KOPT-K1 (cell line): Measurements from ENCODE around the gene ZNF787.

Experiments used
- H3K27ac ChIP-seq: fragments of 200-600 bp; sonication (generic); 2 replicates; pipeline ENCODE4 v1.5.1; 2016; ENCODE audit warnings: antibody characterized with exemption, mild to moderate bottlenecking, low read depth, low read length; ENCODE audit not compliant: poor library complexity, severe bottlenecking
- H3K36me3 ChIP-seq: fragments of 200-600 bp; sonication (generic); 2 replicates; pipeline ENCODE4 v1.5.1; 2017; ENCODE audit warnings: antibody characterized with exemption, mild to moderate bottlenecking, low read length, moderate library complexity; ENCODE audit not compliant: insufficient read depth
- H3K9me3 ChIP-seq: fragments of 200-600 bp; sonication (generic); 2 replicates; pipeline ENCODE4 v1.5.1; 2017; ENCODE audit warnings: antibody characterized with exemption, low read length, mild to moderate bottlenecking; ENCODE audit not compliant: insufficient read depth, poor library complexity, severe bottlenecking

Gene ZNF787

DNA sequence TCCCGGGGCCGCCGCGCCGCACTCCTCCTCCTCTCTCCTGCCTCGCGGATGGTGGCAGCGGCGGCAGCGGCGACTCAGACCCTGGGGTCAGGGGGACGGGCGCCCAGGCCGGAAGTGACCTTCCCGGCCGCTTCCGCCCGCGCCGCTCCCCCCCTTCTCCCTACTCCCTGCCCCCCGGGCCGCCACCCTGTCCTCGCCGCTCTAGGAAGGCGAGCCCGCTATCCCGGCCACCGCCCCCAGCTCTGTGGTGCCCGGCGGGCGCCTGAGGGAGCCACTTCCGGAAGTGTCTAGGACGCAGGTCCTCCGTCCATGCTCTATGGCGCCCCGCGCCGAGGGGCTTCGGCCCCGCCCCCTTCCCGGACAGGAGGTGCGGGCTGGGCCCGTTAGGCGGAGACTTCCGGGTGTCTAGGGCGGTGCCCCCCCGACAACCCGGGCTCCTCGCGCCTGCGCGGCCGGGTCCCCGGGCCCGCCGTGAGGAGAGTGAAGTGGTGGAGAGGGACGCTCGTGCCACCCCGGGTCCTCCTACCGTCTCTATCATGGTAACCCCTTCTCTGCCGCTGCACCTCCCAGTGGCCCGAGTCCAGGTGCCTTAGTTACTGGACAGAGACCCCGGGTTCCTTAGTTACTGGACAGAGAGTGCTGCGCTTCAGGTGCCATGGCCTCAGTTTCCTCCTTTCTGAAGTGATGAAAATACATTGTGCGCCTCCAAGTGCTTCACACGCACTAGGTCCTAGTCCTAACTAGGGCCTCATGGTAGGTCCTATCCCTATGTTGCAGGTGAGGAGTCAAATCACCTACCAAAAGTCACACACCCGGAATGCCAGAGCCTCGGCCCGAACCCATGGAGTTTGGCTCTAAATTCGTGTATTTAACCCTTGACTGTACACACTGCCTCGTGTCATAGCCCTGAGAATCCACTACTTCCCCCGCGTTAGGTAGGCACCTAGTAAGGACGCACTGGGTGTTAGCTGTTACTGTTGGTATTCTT lies at the start of gene ZNF787:
ZNF787 (minus strand) TSS at position 116 of the 988 bp plus-strand sequence. CDS start 18,078 bp downstream, outside the sequence.
- H3K36me3 ChIP-seq = no peaks in the 10 kb centered on the region; the same call in 1 of the 2 replicates
- peak within 1 kb of the TSS; percentile 95 for H3K27ac ChIP-seq
- H3K9me3 ChIP-seq = no peaks in the 10 kb centered on the region

DNA sequence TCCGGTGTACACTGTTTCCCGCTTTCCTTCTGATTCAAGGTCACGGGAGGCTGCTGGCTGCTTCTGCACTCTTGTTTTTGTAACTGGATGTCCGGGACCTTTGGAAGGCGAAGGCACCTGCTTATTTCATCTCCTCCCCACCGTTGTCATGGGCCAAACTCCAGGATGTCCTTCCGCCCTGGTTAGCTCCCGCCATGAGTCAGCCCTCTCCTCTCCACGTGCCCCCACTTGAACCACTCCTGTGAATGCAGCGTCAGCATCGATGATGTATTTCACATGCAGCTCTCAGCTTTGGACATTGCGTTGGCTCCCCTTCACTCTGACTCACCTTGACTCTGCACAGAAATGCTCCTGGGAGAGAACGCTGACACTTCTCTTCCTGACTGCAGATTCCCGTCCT lies 49.2 kb upstream of the ZNF787 start:
- H3K36me3 ChIP-seq = no peaks in the 10 kb centered on the region
- H3K27ac ChIP-seq = no peak overlapping the region
- H3K9me3 ChIP-seq = no peaks in the 10 kb centered on the region

DNA sequence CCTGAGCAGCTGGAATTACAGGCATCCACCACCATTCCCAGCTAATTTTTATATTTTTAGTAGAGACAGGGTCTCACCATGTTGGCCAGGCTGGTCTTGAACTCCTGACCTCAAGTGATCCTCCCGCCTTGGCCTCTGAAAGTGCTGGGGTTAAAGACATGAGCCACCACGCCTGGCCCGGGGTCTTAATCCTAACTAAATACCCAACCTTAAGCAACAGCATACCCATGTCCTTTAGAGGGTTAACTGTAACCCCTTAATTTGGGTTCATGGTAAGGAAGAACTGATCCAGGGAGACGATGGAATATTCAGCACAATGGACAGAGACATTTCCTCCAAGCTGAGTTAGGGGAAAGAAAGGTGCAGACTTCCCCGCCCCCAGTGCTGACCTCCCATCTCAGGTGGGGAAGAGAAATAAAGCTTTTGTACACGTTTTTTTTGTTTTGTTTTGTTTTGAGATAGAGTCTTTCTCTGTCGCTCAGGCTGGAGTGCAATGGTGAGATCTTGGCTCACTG lies 46.0 kb upstream of the ZNF787 start:
- H3K9me3 ChIP-seq = no peaks in the 10 kb centered on the region
- no peaks in the 10 kb centered on the region for H3K36me3 ChIP-seq
- H3K27ac ChIP-seq = no peak overlapping the region

DNA sequence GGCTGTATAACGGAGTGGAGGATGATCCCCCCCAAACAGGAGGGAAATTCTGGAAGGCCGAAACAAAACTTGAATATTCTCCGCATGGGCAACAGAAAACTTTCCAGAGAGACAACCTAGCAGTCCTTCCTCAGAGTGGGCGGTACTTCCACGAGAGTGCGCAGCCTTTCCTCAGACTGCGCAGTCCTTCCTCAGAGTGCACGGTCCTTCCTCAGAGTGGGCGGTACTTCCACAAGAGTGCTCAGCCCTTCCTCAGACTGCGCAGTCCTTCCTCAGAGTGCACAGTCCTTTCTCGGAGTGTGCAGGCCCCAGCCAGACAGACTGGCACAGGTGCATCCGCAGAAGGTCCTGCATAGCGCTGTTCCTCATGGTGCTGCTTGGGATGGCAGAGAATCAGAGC lies 42.0 kb upstream of the ZNF787 start:
- no peak overlapping the region for H3K27ac ChIP-seq
- H3K9me3 ChIP-seq = no peaks in the 10 kb centered on the region
- H3K36me3 ChIP-seq = peaks cover 34% of the 10 kb centered on the region

DNA sequence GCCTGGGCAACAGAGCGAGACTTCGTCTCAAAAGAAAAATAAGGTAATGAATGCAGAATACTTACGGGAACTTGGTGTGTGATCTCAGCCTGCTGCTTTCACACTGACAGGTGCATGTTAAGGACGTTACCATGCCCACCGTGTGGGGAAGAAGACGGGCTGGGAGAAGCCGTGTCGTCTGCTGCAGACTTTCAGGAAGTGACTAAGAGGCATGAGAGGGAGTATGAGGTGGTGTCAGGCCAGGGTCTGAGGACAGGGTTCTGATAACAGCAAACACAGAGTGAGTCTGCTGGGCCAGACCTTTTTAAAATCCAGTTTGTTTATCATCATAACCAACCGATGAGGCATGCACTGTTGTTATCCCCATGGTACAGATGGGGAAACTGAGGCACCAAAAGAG lies 41.2 kb upstream of the ZNF787 start:
- Histone ChIP-seq H3K9me3 (no peaks in the 10 kb centered on the region), H3K27ac (no peak overlapping the region), H3K36me3 (peaks cover 42% of the 10 kb centered on the region)

DNA sequence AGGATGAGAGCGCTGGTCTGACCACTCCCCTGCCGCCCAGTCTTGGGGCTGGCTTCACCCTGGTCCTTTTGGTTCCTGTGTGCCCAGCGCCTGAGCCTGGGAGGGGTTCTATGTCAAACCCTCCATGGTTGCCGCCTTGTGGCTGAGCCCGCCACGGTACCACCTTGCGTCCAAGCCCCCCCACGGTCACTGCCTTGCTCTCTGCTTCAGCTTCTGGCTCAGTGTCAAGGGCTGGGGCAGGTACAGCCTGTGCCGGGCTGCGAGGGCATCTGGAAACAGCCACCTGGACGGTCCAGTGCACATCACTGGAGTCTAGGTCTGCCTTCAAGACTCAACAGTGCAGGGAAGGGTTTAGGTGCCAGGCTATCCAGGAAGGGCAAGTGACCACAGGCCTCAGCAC lies 40.4 kb upstream of the ZNF787 start:
- Histone ChIP-seq H3K9me3 (no peaks in the 10 kb centered on the region), H3K36me3 (peaks cover 49% of the 10 kb centered on the region), H3K27ac (no peak overlapping the region)

DNA sequence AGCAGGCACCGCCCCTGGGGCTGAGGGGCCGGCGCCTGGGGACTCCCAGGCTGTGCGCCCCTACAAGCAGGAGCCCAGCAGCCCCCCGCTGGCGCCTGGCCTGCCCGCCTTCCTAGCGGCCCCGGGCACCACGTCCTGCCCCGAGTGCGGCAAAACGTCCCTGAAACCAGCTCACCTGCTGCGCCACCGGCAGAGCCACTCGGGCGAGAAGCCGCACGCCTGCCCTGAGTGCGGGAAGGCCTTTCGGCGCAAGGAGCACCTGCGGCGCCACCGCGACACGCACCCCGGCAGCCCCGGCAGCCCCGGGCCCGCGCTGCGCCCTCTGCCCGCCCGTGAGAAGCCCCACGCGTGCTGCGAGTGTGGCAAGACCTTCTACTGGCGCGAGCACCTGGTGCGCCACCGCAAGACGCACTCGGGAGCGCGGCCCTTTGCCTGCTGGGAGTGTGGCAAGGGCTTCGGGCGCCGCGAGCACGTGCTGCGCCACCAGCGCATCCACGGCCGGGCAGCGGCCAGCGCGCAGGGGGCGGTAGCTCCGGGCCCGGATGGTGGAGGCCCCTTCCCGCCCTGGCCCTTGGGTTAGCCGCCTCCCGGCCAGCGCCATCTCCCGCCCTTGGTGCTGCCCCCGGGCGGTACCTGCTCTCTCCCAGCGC lies 38.7 kb upstream of the ZNF787 start:
- Histone ChIP-seq H3K27ac (no peak overlapping the region), H3K36me3 (peaks cover 67% of the 10 kb centered on the region), H3K9me3 (no peaks in the 10 kb centered on the region)

DNA sequence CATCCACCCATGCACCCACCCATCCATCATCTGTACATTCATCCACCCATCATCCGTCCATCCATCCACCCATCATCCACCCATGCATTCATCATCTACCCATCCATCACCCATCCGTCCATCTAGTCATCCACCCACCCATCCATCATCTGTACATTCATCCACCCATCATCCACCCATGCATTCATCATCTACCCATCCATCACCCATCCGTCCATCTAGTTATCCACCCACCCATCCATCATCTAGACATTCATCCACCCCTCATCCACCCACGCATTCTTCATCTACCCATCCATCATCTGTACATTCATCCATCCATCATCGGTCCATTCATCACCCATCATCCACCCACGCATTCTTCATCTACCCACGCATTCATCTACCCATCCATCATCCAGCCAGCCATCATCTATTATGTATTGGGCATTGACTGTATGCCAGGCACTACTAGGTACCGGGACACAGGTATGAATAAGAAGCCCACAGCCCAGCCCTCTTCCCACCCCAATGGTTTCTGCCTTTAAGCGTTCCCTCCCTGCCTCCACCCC lies 38.0 kb upstream of the ZNF787 start:
- Histone ChIP-seq H3K9me3 (no peaks in the 10 kb centered on the region), H3K27ac (no peak overlapping the region), H3K36me3 (peaks cover 74% of the 10 kb centered on the region)

DNA sequence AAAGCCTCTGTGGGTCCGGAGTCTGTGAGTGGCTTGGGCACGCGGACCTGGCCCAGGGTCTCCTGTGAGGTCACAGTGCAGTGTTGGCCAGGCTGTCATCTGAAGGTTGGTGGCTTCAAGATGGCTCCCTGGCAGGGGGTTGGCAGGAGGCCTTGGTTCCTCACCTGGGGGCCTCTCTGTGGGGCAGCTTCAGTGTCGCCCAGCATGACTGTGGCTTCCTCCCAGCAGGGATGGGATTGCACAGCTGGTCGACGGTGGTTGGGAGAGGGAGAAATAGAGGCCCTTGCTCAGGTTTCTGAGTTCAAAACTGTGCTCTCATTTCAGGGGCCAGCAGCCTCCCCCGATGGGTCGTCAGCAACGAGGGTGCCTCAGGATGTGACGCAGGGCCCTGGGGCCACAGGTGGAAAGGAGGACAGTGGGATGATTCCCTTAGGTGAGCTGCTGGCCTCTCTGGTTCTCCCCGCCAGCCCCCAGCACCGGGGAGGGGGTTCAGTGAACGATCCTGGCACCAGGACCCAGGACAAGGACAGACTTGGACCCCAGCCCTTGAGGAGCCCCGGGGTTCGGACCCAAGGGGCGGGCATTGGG lies 37.2 kb upstream of the ZNF787 start:
- Histone ChIP-seq H3K9me3 (no peaks in the 10 kb centered on the region), H3K27ac (no peak overlapping the region), H3K36me3 (peaks cover 81% of the 10 kb centered on the region)

DNA sequence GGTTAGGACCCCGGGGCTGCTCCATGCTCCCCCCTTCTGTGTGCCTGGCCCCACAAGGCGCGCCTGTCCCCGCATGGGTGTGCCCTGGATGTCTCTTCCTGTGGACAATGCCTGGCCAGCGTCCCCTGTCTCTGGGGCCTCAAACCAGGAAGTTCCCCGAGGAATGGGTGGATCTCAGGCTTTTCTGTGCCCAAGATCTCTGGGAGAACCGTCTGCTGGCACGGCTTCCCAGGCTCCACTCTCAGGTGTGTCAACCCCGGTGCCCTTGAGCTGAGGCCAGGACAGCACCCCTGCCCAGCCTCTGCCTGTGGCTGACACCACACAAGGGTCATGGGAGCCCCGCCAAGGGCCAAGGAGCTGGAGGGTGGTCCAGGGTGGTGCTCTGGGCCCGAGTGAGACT lies 35.7 kb upstream of the ZNF787 start:
- Histone ChIP-seq H3K36me3 (peaks cover 83% of the 10 kb centered on the region), H3K27ac (no peak overlapping the region), H3K9me3 (no peaks in the 10 kb centered on the region)

DNA sequence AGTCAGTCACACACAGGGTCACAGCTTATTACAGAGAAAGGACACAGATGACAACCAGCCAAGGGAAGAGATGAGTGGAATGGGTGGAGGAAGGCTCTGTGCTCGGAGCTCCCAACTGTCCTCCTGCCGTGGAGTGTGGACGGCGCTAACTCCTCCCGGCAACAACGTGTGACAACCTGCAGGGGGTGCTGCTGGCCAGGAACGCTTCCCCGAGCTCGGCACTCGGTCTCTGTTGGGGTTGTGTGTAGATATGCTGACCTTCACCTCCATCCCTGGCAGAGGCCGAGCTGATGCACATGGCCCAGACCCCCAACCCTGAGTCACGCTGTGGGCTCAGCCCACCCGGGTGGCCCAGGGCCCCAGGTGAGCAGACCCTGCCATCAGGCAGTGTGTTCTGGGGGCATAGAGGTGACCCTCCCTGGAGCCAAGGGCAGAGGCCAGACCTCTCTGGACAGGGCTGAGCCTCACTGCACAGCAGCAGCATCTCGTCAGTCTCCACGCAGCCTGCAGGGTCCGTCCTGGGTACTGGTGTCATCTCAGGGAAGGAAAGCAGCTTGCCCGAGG lies 34.1 kb upstream of the ZNF787 start:
- Histone ChIP-seq H3K27ac (no peak overlapping the region), H3K9me3 (no peaks in the 10 kb centered on the region), H3K36me3 (peaks cover 71% of the 10 kb centered on the region)

DNA sequence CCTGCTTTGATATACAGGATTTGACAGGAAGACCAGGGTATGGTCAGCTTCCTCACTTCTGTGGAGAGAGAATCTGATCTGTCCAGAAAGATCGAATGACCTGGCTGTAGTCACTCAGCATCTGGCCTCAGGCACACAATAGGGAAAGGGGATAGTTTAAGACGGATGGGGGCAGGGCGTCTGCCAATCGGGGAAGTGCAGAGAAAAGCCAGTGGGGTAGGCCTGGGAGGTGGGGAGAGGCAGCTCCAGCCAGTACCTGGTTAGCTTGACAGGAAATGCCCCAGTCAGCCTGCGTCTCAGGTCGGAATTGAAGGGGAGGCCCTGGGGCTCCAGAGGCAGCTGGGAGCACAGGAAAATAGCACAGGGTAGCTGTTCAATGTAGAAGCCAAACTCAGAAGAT lies 32.4 kb upstream of the ZNF787 start:
- no peak overlapping the region for H3K27ac ChIP-seq
- no peaks in the 10 kb centered on the region for H3K9me3 ChIP-seq
- H3K36me3 ChIP-seq = peaks cover 73% of the 10 kb centered on the region

DNA sequence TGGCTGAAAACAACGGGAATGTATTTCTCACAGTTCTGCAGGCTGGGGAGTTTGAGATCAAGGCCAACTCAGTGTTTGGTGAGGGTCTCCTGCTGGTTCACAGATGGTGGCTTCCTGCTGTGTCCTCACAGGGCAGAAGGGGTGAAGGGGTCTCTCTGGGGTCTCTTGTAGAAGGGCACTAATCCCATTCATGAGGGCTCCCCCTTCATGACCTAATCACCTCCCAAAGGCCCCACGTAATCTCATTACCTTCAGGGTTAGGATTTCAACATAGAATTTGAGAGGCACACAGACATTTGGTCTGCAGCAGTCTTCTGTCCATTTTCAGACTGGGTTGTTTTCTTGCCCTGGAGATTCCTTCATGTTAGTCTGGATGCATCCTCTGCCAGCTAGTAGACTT lies 31.5 kb upstream of the ZNF787 start:
- H3K27ac ChIP-seq = no peak overlapping the region
- H3K36me3 ChIP-seq = peaks cover 73% of the 10 kb centered on the region
- no peaks in the 10 kb centered on the region for H3K9me3 ChIP-seq

DNA sequence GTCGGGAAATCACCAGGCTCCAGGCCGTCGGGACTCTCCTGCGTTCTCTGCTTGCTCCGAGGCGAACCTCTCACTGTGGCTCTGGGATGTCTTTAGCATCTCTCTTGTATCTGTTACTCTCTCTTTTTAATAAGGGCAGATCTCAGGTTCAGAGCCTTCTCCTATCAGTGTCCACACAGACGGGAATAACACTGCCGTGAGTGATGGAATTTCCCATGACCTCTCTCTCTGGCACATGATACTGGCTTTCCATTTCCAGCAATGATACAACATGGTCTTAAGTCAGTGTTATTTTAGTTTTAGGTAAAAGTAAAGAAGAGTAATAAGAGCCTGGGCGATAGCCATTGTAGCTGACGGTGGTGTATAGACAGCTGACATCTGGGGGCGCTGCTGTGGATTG lies 29.3 kb upstream of the ZNF787 start:
- peaks cover 66% of the 10 kb centered on the region for H3K36me3 ChIP-seq
- H3K27ac ChIP-seq = no peak overlapping the region
- no peaks in the 10 kb centered on the region for H3K9me3 ChIP-seq

DNA sequence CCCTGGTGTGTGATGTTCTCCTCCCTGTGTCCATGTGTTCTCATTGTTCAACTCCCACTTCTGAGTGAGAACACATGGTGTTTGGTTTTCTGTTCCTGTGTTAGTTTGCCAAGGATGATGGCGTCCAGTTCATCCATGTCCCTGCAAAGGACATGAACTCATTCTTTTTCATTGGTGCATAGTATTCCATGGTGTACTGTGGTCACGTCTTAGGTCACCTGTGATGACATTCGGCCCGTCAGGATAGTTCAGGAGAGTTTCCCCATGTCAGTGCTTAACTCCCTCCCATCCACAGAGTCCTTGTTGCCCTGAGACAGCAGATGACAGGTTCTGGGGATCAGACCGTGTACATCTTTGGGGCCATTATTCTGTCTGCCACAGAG lies 28.6 kb upstream of the ZNF787 start:
- Histone ChIP-seq H3K27ac (no peak overlapping the region), H3K9me3 (no peaks in the 10 kb centered on the region), H3K36me3 (peaks cover 59% of the 10 kb centered on the region)
